Naive thymus-derived CD8-positive, alpha-beta T cell (primary cell): ENCODE results near the gene FBH1. TPM values are rescaled to one million over a fixed set of nuclear protein-coding genes. Genes with fewer than 3 reads are reported as not detected.

Source experiments
- ATAC-seq, 2 donors: fragments of 150-1000 bp; cut with Tn5 transposase in 1 of 2; sonication (Bioruptor Pico), chemical (Tn5 transposase) in 1 of 2; 1 replicate in 1 of 2; 2 replicates in 1 of 2; pipeline ENCODE4 v1.10.0; 2021; ENCODE audit warnings: mild to moderate bottlenecking in 2 of 2, moderate library complexity in 2 of 2
- POLR2A ChIA-PET: fragments of 350-600 bp; sonication (Branson Sonifier 250); formaldehyde crosslinking; loops from one replicate; lab custom pipeline; 2021; ENCODE audit warnings: antibody characterized with exemption; lab: Charles Lee
- DNase-seq, 10 donors: peaks; one replicate each; pipeline versions ENCODE4 v3.0.0 to v3.0.0-alpha.2; 2020 to 2022
- H3K27ac Mint-ChIP-seq, 10 donors: one replicate each; pipeline ENCODE4 v1.8.0; 2020 to 2022; ENCODE audit warnings: mild to moderate bottlenecking in 10 of 10, mixed read lengths in 10 of 10, moderate library complexity in 4 of 10, inconsistent platforms in 1 of 10
- H3K27me3 Mint-ChIP-seq, 5 donors: one replicate each; pipeline ENCODE4 v1.8.0; 2021 to 2022; ENCODE audit warnings: mixed read lengths in 5 of 5
- H3K36me3 Mint-ChIP-seq, 3 donors: one replicate each; pipeline ENCODE4 v1.8.0; 2020 to 2022; ENCODE audit warnings: mixed read lengths in 3 of 3, mild to moderate bottlenecking in 2 of 3, inconsistent platforms in 1 of 3
- H3K4me1 Mint-ChIP-seq, 4 donors: one replicate each; pipeline ENCODE4 v1.8.0; 2021 to 2022; ENCODE audit warnings: mixed read lengths in 4 of 4
- H3K4me3 Mint-ChIP-seq, 10 donors: one replicate each; pipeline ENCODE4 v1.8.0; 2020 to 2022; ENCODE audit warnings: mild to moderate bottlenecking in 10 of 10, mixed read lengths in 10 of 10, moderate library complexity in 6 of 10, inconsistent platforms in 1 of 10
- H3K9me3 Mint-ChIP-seq, 9 donors: one replicate each; pipeline ENCODE4 v1.8.0; 2020 to 2022; ENCODE audit warnings: mixed read lengths in 9 of 9, mild to moderate bottlenecking in 3 of 9, inconsistent platforms in 1 of 9, moderate library complexity in 1 of 9
- polyA plus RNA-seq, 3 donors: library from polyadenylated mRNA; unstranded; fragments of 300-500 nt; fragmentation: Illumina TruSeq; gene quantifications; one replicate each; pipeline ENCODE4 v1.2.3, GENCODE V29; 2021
- total RNA-seq, 8 experiments: library from RNA in 2 of 8; stranded (reverse) in 2 of 8; gene quantifications; one replicate each; pipeline ENCODE4 v1.2.3 and lab custom pipeline; 2021 to 2026

FBH1 gene
- total and polyA plus RNA-seq, 5 experiments from 2014 or later, result 48.4 to 94.1 (median 76.5) TPM

DNA sequence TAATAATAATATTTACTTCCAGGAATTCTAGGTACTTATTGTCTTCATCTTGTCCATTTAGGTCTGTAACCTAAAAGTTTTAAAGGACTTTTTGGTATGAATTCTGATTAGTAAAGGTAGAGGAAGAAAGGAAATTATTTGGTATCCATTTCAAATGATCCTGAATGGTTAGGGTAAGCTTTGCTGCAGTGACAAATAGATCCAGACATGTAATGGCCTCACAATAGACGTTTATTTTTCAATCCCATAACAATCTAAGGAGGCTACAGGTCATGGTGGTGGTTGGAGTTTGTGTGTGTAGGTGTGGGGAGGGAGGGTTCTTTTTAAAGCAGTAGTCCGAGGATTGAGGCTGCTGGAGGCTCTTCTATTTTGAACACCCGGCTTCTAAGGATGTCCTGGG lies 5.3 kb downstream of the FBH1 start:
- no peak for DNase-seq
- peaks cover 10 to 45% (median 15%) of the 10 kb centered on the region in 3 donors for H3K36me3 Mint-ChIP-seq
- no peaks in the 10 kb centered on the region for H3K27me3 Mint-ChIP-seq
- H3K4me1 Mint-ChIP-seq, result peaks cover 30 to 74% (median 59%) of the 10 kb centered on the region in 4 donors
- peaks cover 0 to 10% (median 0%) of the 10 kb centered on the region in 9 donors for H3K9me3 Mint-ChIP-seq
- peak overlapping the region in 1 of 10 donors; percentile 16 for H3K4me3 Mint-ChIP-seq
- no peak for ATAC-seq
- peak overlapping the region in 5 of 10 donors; percentile 20 to 79 (median 56) for H3K27ac Mint-ChIP-seq
- POLR2A ChIA-PET, result no interaction called here

GRCh38 chr10:5895804-5896203 lies 5.8 kb downstream of the FBH1 start:
- DNase-seq (no peak), ATAC-seq (no peak)
- Mint-ChIP-seq H3K27me3 (no peaks in the 10 kb centered on the region), H3K4me1 (peaks cover 27 to 69% (median 56%) of the 10 kb centered on the region in 4 donors), H3K36me3 (peaks cover 10 to 50% (median 15%) of the 10 kb centered on the region in 3 donors), H3K9me3 (peaks cover 0 to 10% (median 0%) of the 10 kb centered on the region in 9 donors), H3K4me3 (peak overlapping the region in 1 of 10 donors; percentile 16), H3K27ac (peak overlapping the region in 4 of 10 donors; percentile 35 to 79 (median 48))
- POLR2A ChIA-PET, result no interaction called here

- peaks cover 10 to 51% (median 15%) of the 10 kb centered on the region in 3 donors for H3K36me3 Mint-ChIP-seq
- DNase-seq (no peak), ATAC-seq (no peak)
- peaks cover 0 to 10% (median 0%) of the 10 kb centered on the region in 9 donors for H3K9me3 Mint-ChIP-seq
- H3K27me3 Mint-ChIP-seq, result no peaks in the 10 kb centered on the region
- peak overlapping the region in 6 of 10 donors; percentile 17 to 79 (median 38) for H3K27ac Mint-ChIP-seq
- H3K4me1 Mint-ChIP-seq, result peaks cover 22 to 63% (median 50%) of the 10 kb centered on the region in 4 donors
- POLR2A ChIA-PET, result no interaction called here
- peak overlapping the region in 1 of 10 donors; percentile 16 for H3K4me3 Mint-ChIP-seq
Observed at GRCh38 chr10:5896208-5897052, 6.4 kb downstream of the FBH1 start.

DNA sequence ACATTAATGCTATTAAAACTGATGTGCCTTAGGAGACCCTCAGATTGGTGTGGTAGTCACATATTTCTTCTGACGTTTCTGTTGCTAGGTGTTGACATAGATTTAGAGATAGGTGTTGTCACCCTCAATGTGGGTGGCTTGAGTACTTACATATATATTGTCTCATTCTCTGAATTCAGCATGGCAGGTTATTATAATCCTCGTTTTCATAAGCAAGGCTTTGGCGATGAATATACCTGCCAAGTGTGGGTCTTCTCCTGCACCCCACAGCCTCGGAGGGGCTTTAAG lies 7.0 kb downstream of the FBH1 start:
- Mint-ChIP-seq H3K36me3 (peaks cover 10 to 51% (median 15%) of the 10 kb centered on the region in 3 donors), H3K4me3 (no peak overlapping the region), H3K27me3 (no peaks in the 10 kb centered on the region), H3K4me1 (peaks cover 20 to 59% (median 46%) of the 10 kb centered on the region in 4 donors), H3K27ac (peak overlapping the region in 2 of 10 donors; percentile 42 to 79), H3K9me3 (peaks cover 0 to 10% (median 0%) of the 10 kb centered on the region in 9 donors)
- DNase-seq, result no peak
- no peak for ATAC-seq
- POLR2A ChIA-PET, result no interaction called here

- H3K4me3 Mint-ChIP-seq, result no peak overlapping the region
- DNase-seq (no peak), ATAC-seq (no peak)
- H3K4me1 Mint-ChIP-seq, result peaks cover 16 to 54% (median 42%) of the 10 kb centered on the region in 4 donors
- peaks cover 10 to 53% (median 15%) of the 10 kb centered on the region in 3 donors for H3K36me3 Mint-ChIP-seq
- peak overlapping the region in 3 of 10 donors; percentile 28 to 58 (median 44) for H3K27ac Mint-ChIP-seq
- peaks cover 0 to 10% (median 0%) of the 10 kb centered on the region in 9 donors for H3K9me3 Mint-ChIP-seq
- no peaks in the 10 kb centered on the region for H3K27me3 Mint-ChIP-seq
- POLR2A ChIA-PET, result no interaction called here
Observed at GRCh38 chr10:5897504-5897903, 7.5 kb downstream of the FBH1 start.

DNA sequence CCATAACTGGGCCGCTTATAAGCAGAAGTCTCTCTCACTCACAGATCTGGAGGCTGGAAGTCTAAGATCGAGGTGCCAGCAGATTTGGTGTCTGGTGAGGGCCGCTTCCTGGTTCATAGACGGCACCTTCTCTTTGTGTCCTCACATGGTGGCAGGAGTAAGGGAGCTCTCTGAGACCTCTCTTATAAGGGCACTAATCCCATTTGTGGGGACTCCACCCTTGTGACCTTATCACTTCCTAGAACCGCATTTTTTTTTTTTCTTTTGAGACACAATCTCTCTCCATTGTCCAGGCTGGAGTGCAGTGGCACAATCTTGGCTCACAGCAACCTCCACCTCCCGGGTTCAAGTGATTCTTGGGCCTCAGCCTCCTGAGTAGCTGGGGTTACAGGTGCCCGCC lies 8.1 kb downstream of the FBH1 start:
- POLR2A ChIA-PET, result no interaction called here
- H3K4me1 Mint-ChIP-seq, result peaks cover 16 to 47% (median 38%) of the 10 kb centered on the region in 4 donors
- H3K9me3 Mint-ChIP-seq, result peaks cover 0 to 10% (median 0%) of the 10 kb centered on the region in 9 donors
- H3K27me3 Mint-ChIP-seq, result no peaks in the 10 kb centered on the region
- DNase-seq (no peak), ATAC-seq (no peak)
- no peak overlapping the region for H3K4me3 Mint-ChIP-seq
- H3K36me3 Mint-ChIP-seq, result peaks cover 10 to 54% (median 15%) of the 10 kb centered on the region in 3 donors
- H3K27ac Mint-ChIP-seq, result no peak overlapping the region

DNA sequence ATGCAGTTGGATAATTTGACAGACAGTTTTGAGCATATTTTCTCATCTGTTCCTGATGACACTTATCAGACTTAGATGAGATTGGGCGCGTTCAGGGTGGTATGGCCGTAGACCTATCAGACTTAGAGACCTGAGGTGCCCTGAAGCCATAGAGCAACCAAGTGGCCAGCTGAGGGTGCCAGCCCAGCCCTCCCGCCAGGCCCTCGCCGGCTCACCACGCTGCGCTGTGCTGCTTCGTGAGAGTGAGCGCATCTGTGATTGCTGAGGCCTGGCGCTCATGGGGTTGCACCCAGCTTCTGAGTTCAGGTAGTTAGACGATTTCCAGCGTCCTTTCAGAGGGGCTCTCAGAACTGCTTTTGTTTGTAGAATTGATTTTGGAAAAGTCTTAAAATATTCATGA lies 10.2 kb downstream of the FBH1 start:
- Mint-ChIP-seq H3K4me3 (no peak overlapping the region), H3K4me1 (peaks cover 16 to 44% (median 35%) of the 10 kb centered on the region in 4 donors), H3K36me3 (peaks cover 10 to 51% (median 21%) of the 10 kb centered on the region in 3 donors), H3K9me3 (peaks cover 0 to 10% (median 0%) of the 10 kb centered on the region in 9 donors), H3K27me3 (no peaks in the 10 kb centered on the region), H3K27ac (no peak overlapping the region)
- no peak for ATAC-seq
- DNase-seq, result no peak
- POLR2A ChIA-PET, result no interaction called here

DNA sequence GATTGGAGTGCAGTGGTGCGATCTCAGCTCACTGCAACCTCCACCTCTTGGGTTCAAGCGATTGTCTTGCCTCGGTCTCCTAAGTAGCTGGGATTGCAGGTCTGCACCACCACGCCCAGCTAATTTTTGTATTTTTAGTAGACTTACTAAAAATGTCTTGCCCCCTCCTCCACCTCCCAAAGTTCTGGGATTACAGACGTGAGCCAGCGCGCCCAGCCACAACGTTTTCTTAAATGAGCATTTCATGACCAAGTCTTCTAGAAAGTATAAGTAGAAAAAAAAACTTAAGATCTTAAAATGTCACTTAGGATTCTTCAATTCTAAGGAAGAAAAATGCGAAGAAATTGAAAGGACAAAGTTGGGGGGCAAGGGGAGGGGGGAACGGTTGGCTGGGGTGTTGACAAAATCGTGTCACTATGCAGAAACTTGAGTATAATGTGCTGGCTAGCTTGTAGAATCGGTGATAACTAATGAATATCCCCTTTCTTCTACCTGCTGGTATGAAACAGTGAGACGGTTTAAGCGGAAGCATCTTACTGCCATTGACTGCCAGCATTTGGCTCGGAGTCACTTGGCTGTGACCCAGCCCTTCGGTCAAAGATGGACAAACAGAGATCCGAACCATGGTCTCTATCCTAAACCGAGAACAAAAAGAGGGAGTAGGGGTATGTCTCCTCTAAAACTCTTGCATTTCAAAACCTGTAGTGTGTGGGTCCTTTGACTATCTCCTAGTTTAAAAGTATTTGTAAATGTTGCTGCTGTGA lies 12.7 kb downstream of the FBH1 start:
- no peak for ATAC-seq
- Mint-ChIP-seq H3K36me3 (peaks cover 5 to 55% (median 22%) of the 10 kb centered on the region in 3 donors), H3K4me1 (peaks cover 6 to 39% (median 27%) of the 10 kb centered on the region in 4 donors), H3K27me3 (no peaks in the 10 kb centered on the region), H3K4me3 (no peak overlapping the region), H3K9me3 (peaks cover 0 to 5% (median 0%) of the 10 kb centered on the region in 9 donors), H3K27ac (no peak overlapping the region)
- no peak for DNase-seq
- POLR2A ChIA-PET, result no interaction called here

DNA sequence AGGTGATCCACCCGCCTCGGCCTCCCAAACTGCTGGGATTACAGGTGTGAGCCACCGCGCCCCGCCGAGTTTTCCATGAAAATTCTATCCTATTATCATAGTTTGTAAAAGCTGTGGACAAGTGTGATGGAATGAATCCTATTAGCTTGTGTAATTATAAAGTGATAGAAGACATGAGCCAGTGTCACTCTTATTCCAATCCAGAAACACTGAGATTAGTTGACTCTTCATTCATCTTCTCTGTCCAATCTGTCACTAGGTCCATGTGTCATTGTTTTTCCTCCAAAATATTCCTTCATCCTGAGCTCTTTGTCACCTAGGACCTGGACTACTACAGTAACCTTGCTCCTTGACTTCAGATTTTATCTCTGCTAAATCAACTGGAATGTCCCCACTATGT lies 13.5 kb downstream of the FBH1 start:
- Mint-ChIP-seq H3K4me1 (peaks cover 8 to 45% (median 28%) of the 10 kb centered on the region in 4 donors), H3K27me3 (no peaks in the 10 kb centered on the region), H3K27ac (peak overlapping the region in 2 of 10 donors; percentile 2 to 29), H3K4me3 (no peak overlapping the region), H3K9me3 (no peaks in the 10 kb centered on the region), H3K36me3 (peaks cover 0 to 55% (median 16%) of the 10 kb centered on the region in 3 donors)
- DNase-seq, result no peak
- no peak for ATAC-seq
- POLR2A ChIA-PET, result interaction anchor here (0.7 kb wide), 1 partner anchor 15 kb away, joined by 3 read pairs; no protein-coding TSS in a partner anchor

DNA sequence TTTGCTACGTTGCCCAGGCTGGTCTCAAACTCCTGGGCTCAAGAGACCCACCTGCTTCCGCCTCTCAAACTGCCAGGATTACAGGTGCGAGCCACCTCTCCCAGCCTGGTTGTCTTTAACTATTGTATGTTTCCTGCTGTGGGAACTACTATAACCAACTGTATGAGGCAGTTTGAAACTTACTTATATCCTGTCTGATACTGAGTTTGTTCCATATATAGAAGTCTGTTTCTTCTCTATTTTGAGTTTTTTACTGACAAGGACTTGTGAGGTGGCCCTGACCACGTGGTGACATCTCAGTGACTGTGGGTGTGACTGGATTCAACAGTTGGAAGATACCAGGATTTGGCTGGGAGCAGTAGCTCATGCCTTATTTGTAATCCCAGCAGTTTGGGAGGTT lies 14.2 kb downstream of the FBH1 start:
- no peaks in the 10 kb centered on the region for H3K27me3 Mint-ChIP-seq
- ATAC-seq (no peak), DNase-seq (no peak)
- H3K9me3 Mint-ChIP-seq, result no peaks in the 10 kb centered on the region
- peak overlapping the region in 1 of 10 donors; percentile 34 for H3K27ac Mint-ChIP-seq
- peaks cover 4 to 61% (median 22%) of the 10 kb centered on the region in 3 donors for H3K36me3 Mint-ChIP-seq
- no peak overlapping the region for H3K4me3 Mint-ChIP-seq
- H3K4me1 Mint-ChIP-seq, result peaks cover 8 to 39% (median 25%) of the 10 kb centered on the region in 4 donors
- POLR2A ChIA-PET, result interaction anchor here (0.7 kb wide), 1 partner anchor 15 kb away, joined by 3 read pairs; no protein-coding TSS in a partner anchor

GRCh38 chr10:5905854-5906507 lies 15.9 kb downstream of the FBH1 start:
- Mint-ChIP-seq H3K27me3 (no peaks in the 10 kb centered on the region), H3K27ac (no peak overlapping the region), H3K9me3 (no peaks in the 10 kb centered on the region), H3K4me3 (no peak overlapping the region), H3K4me1 (peaks cover 8 to 36% (median 25%) of the 10 kb centered on the region in 4 donors), H3K36me3 (peaks cover 4 to 65% (median 29%) of the 10 kb centered on the region in 3 donors)
- DNase-seq, result no peak
- ATAC-seq, result no peak
- POLR2A ChIA-PET, result no interaction called here

- no peaks in the 10 kb centered on the region for H3K9me3 Mint-ChIP-seq
- H3K36me3 Mint-ChIP-seq, result peaks cover 4 to 70% (median 31%) of the 10 kb centered on the region in 3 donors
- POLR2A ChIA-PET, result no interaction called here
- peak overlapping the region in 3 of 10 donors; percentile 21 to 48 (median 48) for H3K27ac Mint-ChIP-seq
- no peak overlapping the region for H3K4me3 Mint-ChIP-seq
- no peaks in the 10 kb centered on the region for H3K27me3 Mint-ChIP-seq
- no peak for DNase-seq
- no peak for ATAC-seq
- peaks cover 10 to 39% (median 25%) of the 10 kb centered on the region in 4 donors for H3K4me1 Mint-ChIP-seq
Observed at GRCh38 chr10:5906651-5907050, 16.6 kb downstream of the FBH1 start.
